Keratinocyte (primary cell): ENCODE results near the gene EFCAB9. TPM values are rescaled to one million over a fixed set of nuclear protein-coding genes. Genes with fewer than 3 reads are reported as not detected.

Source experiments
- DNase-seq: peaks from one replicate; pipeline ENCODE4 v3.0.0-alpha.2; 2011; ENCODE audit warnings: low read depth, missing footprints, low spot score
- FAIRE-seq: peaks from 2 replicates; lab custom pipeline; 2011; peaks lifted over from hg19 to GRCh38; lab: Jason Lieb, UNC
- H2AFZ ChIP-seq: 2 replicates; pipeline ENCODE4 v1.6.0; 2012; ENCODE audit warnings: low read length, control low read depth, inconsistent platforms; ENCODE audit not compliant: control insufficient read depth
- H3K27ac ChIP-seq: 2 replicates; pipeline ENCODE4 v1.5.1; 2011; ENCODE audit warnings: low read length; ENCODE audit not compliant: control insufficient read depth, insufficient read depth
- H3K27me3 ChIP-seq: 3 replicates; pipeline ENCODE4 v1.6.0; 2011; ENCODE audit warnings: low read length; ENCODE audit not compliant: control insufficient read depth, insufficient read depth; ENCODE audit errors: extremely low read depth
- H3K36me3 ChIP-seq, 2 experiments: 2 replicates in 1 of 2; 3 replicates in 1 of 2; pipeline ENCODE4 v1.5.1; 2011; ENCODE audit warnings: low read length in 2 of 2, mild to moderate bottlenecking in 1 of 2; ENCODE audit not compliant: control insufficient read depth in 2 of 2, insufficient read depth in 2 of 2; ENCODE audit errors: extremely low read depth in 1 of 2
- H3K4me1 ChIP-seq: 3 replicates; pipeline ENCODE4 v1.5.1; 2011; ENCODE audit warnings: low read length; ENCODE audit not compliant: control insufficient read depth, insufficient read depth; ENCODE audit errors: extremely low read depth
- H3K4me2 ChIP-seq: 3 replicates; pipeline ENCODE4 v1.6.0; 2011; ENCODE audit warnings: low read depth, low read length; ENCODE audit not compliant: control insufficient read depth, insufficient read depth; ENCODE audit errors: extremely low read depth
- H3K4me3 ChIP-seq, 3 experiments: fragments of 200-600 bp in 1 of 3; sonication (generic) in 1 of 3; 2 replicates in 2 of 3; 3 replicates in 1 of 3; pipeline ENCODE4 v1.5.1; 2011 to 2016; ENCODE audit warnings: low read length in 3 of 3, mild to moderate bottlenecking in 3 of 3, control low read depth in 2 of 3, inconsistent platforms in 1 of 3, low read depth in 1 of 3, mixed read lengths in 1 of 3, mixed run types in 1 of 3, moderate library complexity in 1 of 3; ENCODE audit not compliant: control insufficient read depth in 2 of 3, insufficient read depth in 2 of 3; ENCODE audit errors: extremely low read depth in 1 of 3
- H3K79me2 ChIP-seq: 2 replicates; pipeline ENCODE4 v1.6.0; 2012; ENCODE audit warnings: low read length; ENCODE audit not compliant: control insufficient read depth, insufficient read depth
- H3K9ac ChIP-seq: 3 replicates; pipeline ENCODE4 v1.6.0; 2011; ENCODE audit warnings: low read length; ENCODE audit not compliant: control insufficient read depth, insufficient read depth; ENCODE audit errors: extremely low read depth
- H3K9me1 ChIP-seq: 3 replicates; pipeline ENCODE4 v1.6.0; 2011; ENCODE audit warnings: low read length; ENCODE audit not compliant: control insufficient read depth, insufficient read depth; ENCODE audit errors: extremely low read depth
- H3K9me3 ChIP-seq: 2 replicates; pipeline ENCODE4 v1.5.1; 2012; ENCODE audit warnings: low read depth, low read length; ENCODE audit not compliant: control insufficient read depth
- H4K20me1 ChIP-seq: 3 replicates; pipeline ENCODE4 v1.6.0; 2011; ENCODE audit warnings: low read length; ENCODE audit not compliant: control insufficient read depth, insufficient read depth; ENCODE audit errors: extremely low read depth
- EZH2 ChIP-seq: IDR thresholded peaks from one replicate; pipeline ENCODE4 v1.6.1; 2012; ENCODE audit warnings: inconsistent platforms, mild to moderate bottlenecking, low read length, moderate library complexity
- dilution Hi-C: fragments of 300-500 bp; cut with MboI; formaldehyde crosslinking; loops from one replicate; pipeline ENCODE4 v1.7.0; 2020; ENCODE audit warnings: low sequenced_read_pairs; ENCODE audit not compliant: extremely low pct_ligation_motif_present
- polyA plus RNA-seq, 5 experiments: library from polyadenylated mRNA; depleted of rRNA in 3 of 5; stranded (reverse) in 3 of 5; stranded (forward) in 1 of 5; unstranded in 1 of 5; fragments of >200 nt; gene quantifications; 1 replicate in 1 of 5; 2 replicates in 3 of 5; 3 replicates in 1 of 5; pipeline versions ENCODE4 v1.2.1 to v1.2.3, GENCODE V29; 2011 to 2012; ENCODE audit warnings: missing spikeins in 2 of 5, low read depth in 1 of 5, low replicate concordance in 1 of 5
- TF ChIP-seq, protein P1 (sequence below), 3 experiments: IDR thresholded peaks in 1 of 3; conservative IDR thresholded peaks in 1 of 3; optimal IDR thresholded peaks in 1 of 3; 2 replicates in 2 of 3; 3 replicates in 1 of 3; pipeline versions ENCODE3 to v1.5.1; 2011; ENCODE audit warnings: low read length in 3 of 3, mild to moderate bottlenecking in 3 of 3, moderate library complexity in 2 of 3, control low read depth in 1 of 3, inconsistent platforms in 1 of 3; ENCODE audit not compliant: insufficient read depth in 2 of 3; ENCODE audit errors: extremely low read depth in 1 of 3

The EFCAB9 gene
- polyA plus RNA-seq, 1 donor (not counting 4 experiments of a cell fraction or from before 2014, with no cell fraction given): not detected

DNA sequence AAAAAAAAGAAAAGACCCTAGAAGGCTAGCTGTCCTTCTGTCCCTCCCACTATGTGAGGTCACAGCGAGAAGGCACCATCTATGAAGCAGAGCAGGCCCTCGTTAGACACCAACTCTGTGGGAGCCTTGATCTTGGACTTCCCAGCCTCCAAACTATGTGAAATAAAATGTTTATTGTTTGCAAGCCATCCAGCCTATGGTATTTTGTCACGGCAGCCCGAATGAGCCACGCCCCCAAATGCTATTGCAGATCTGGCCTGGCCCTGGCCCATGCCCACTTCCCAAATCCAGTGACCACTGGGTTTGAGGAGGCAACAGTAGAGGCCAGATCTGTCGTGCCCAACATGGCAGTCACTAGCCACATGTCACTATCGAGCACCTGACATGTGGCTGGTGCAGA is 16.8 kb upstream of the EFCAB9 start:
- TF ChIP-seq, protein P1, sequence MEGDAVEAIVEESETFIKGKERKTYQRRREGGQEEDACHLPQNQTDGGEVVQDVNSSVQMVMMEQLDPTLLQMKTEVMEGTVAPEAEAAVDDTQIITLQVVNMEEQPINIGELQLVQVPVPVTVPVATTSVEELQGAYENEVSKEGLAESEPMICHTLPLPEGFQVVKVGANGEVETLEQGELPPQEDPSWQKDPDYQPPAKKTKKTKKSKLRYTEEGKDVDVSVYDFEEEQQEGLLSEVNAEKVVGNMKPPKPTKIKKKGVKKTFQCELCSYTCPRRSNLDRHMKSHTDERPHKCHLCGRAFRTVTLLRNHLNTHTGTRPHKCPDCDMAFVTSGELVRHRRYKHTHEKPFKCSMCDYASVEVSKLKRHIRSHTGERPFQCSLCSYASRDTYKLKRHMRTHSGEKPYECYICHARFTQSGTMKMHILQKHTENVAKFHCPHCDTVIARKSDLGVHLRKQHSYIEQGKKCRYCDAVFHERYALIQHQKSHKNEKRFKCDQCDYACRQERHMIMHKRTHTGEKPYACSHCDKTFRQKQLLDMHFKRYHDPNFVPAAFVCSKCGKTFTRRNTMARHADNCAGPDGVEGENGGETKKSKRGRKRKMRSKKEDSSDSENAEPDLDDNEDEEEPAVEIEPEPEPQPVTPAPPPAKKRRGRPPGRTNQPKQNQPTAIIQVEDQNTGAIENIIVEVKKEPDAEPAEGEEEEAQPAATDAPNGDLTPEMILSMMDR (optimal IDR thresholded peaks at IDR 0.05 in 1 of 3, IDR thresholded peaks at IDR 0.05 in 1 of 3, conservative IDR thresholded peaks at IDR 0.05 in 1 of 3; ENCODE audit: extremely low read depth in 1 of 3, insufficient read depth in 2 of 3, low read length in 3 of 3): no peak
- TF ChIP-seq EZH2: no peak
- Histone ChIP-seq H3K79me2 (peaks cover 72% of the 10 kb centered on the region), H3K9me3 (no peaks in the 10 kb centered on the region), H3K9ac (no peak overlapping the region), H3K27ac (no peak overlapping the region), H2AFZ (no peak overlapping the region), H3K27me3 (no peaks in the 10 kb centered on the region), H4K20me1 (peaks cover 22% of the 10 kb centered on the region), H3K4me2 (no peak overlapping the region), H3K9me1 (peaks cover 5% of the 10 kb centered on the region), H3K4me1 (peaks cover 44% of the 10 kb centered on the region), H3K4me3 (no peak overlapping the region), H3K36me3 (peaks cover 3 to 12% of the 10 kb centered on the region in 2 experiments)
- FAIRE-seq (no peak), DNase-seq (no peak)
- dilution Hi-C loops: no loop called here

DNA sequence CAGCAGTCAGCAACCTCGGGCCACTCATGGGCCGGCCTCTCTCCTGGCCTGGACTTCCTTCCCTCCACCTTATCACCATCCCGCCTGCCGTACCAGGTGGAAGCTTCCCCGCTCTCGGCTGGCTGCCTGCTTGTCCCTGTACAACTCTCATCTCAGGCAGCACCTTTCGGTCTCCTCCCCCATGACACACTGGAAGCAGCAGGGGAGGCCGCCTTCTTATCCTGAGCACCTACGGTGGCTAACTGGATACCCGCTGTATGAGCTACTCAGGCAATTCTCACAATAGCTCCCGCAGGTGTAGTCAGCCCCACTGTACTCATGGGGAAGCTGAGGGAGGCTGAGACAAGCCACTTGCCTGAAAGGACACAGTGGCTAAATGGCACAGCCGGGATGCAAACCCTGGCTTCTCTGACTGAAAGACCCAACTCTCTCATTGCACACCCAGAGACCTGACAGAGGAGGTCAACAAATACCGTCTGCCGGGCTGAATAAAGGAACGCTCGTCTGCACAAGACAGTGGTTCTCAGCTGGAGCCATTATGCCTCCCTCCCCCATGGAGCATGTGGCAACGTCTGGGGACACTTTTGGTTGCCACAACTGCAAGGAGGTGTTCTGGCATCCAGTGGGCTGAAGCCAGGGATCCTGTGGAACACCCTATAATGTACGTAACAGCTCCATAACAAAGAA is 15.5 kb upstream of the EFCAB9 start:
- FAIRE-seq (no peak), DNase-seq (no peak)
- Histone ChIP-seq H2AFZ (no peak overlapping the region), H3K4me1 (peaks cover 33% of the 10 kb centered on the region), H3K27ac (no peak overlapping the region), H4K20me1 (peaks cover 13% of the 10 kb centered on the region), H3K9me3 (no peaks in the 10 kb centered on the region), H3K79me2 (peaks cover 76% of the 10 kb centered on the region), H3K27me3 (no peaks in the 10 kb centered on the region), H3K36me3 (peaks cover 3 to 12% of the 10 kb centered on the region in 2 experiments), H3K9ac (no peak overlapping the region), H3K9me1 (no peaks in the 10 kb centered on the region), H3K4me3 (no peak overlapping the region), H3K4me2 (no peak overlapping the region)
- TF ChIP-seq EZH2: no peak
- TF ChIP-seq, protein P1 (optimal IDR thresholded peaks at IDR 0.05 in 1 of 3, IDR thresholded peaks at IDR 0.05 in 1 of 3, conservative IDR thresholded peaks at IDR 0.05 in 1 of 3; ENCODE audit: extremely low read depth in 1 of 3, insufficient read depth in 2 of 3, low read length in 3 of 3): no peak
- dilution Hi-C loops: no loop called here
